ENCODE measurements around the gene SERPINB6. TPM values are rescaled to one million over a fixed set of nuclear protein-coding genes. Genes with fewer than 3 reads are reported as not detected.
"Not testable (repeated sequence)": the region's sequence is repeated elsewhere in the genome, so short reads cannot be mapped to it uniquely, and the experiment has no call there.

Gene SERPINB6
- total and polyA plus RNA-seq, 2 of the 4 experiments (the other 2 are of a cell fraction), result 37.1 to 91.1 TPM

DNA sequence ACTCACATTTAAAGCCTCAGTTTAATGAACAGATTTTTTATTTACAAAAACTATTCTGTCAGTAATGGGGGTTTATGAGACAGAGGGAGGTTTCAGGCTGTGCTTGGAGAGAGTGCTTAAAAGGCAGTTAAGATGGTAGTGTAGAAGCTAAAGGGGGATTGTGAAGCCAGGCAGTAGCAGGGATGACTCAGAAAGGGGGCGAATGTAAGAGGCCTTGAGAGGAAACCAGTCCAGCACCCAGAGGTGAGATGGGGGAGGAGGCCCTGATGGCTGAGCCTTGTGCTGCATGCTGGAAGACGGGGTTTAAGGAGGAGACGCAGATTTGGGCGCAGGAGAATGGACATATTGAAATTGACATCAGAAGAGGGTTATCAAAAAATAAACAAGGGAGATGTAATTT, 61.6 kb downstream of the SERPINB6 start:
- Histone ChIP-seq H3K9ac (ENCODE audit: low read depth, low read length) (no peak overlapping the region), H4K8ac (ENCODE audit: low read depth in 2 of 2, low read length in 2 of 2) (no peak overlapping the region), H3K18ac (ENCODE audit: low read depth, low read length) (no peak overlapping the region), H2AFZ (replicated peaks; ENCODE audit: low read length, poor library complexity) (no peak overlapping the region), H3K9me3 (ENCODE audit: control insufficient read depth, insufficient read depth, low read length) (no peaks in the 10 kb centered on the region), H3K9me1 (ENCODE audit: insufficient read depth, low read length) (peaks cover 6% of the 10 kb centered on the region), H4K20me1 (ENCODE audit: insufficient read depth, low read length) (no peaks in the 10 kb centered on the region), H2BK15ac (ENCODE audit: low read depth, low read length) (no peak overlapping the region), H2AK9ac (replicated peaks; ENCODE audit: low read depth, low read length, poor library complexity) (no peak overlapping the region), H3K56ac (ENCODE audit: extremely low read depth, insufficient read depth, low read length) (no peak overlapping the region), H3K36me3 (ENCODE audit: control insufficient read depth, insufficient read depth, low read length) (no peaks in the 10 kb centered on the region), H3K23ac (ENCODE audit: low read depth, low read length) (no peak overlapping the region), H2BK120ac (ENCODE audit: low read depth, low read length) (no peak overlapping the region), H3K27me3 (ENCODE audit: control insufficient read depth, insufficient read depth, low read length) (no peaks in the 10 kb centered on the region; the same call in 1 of the 2 replicates), H3K79me1 (ENCODE audit: low read depth in 1 of 2, low read length in 2 of 2) (no peaks in the 10 kb centered on the region), H3K4ac (ENCODE audit: low read depth, low read length) (no peak overlapping the region), H2BK5ac (ENCODE audit: low read depth, low read length, poor library complexity, severe bottlenecking) (no peak overlapping the region), H3K4me2 (ENCODE audit: low read depth, low read length) (no peak overlapping the region), H2AK5ac (ENCODE audit: low read depth, low read length) (no peak overlapping the region), H3K27ac (ENCODE audit: insufficient read depth, low read length) (no peak overlapping the region), H3K4me1 (ENCODE audit: control insufficient read depth, insufficient read depth, low read length) (peaks cover 3% of the 10 kb centered on the region), H4K91ac (ENCODE audit: insufficient read depth, low read depth, low read length) (no peak overlapping the region), H3K14ac (replicated peaks; ENCODE audit: low read depth, low read length) (no peak overlapping the region), H3K4me3 (ENCODE audit: insufficient read depth, low read depth, low read length) (no peak overlapping the region), H4K5ac (ENCODE audit: low read depth, low read length) (no peak overlapping the region), H2BK20ac (ENCODE audit: low read depth, low read length) (no peak overlapping the region)
- ChIA-PET POLR2A (ENCODE audit: unreplicated experiment) (no interaction called here), CTCF (no interaction called here)
- dilution Hi-C loops (cut with HindIII; ENCODE audit: low sequenced_read_pairs, unreplicated experiment), result no loop called here
- TF ChIP-seq CEBPB (IDR thresholded peaks at IDR 0.05; ENCODE audit: low read depth, low read length), result no peak
- no peak for TF ChIP-seq FOS (IDR thresholded peaks at IDR 0.05; ENCODE audit: low read depth, low read length)
- in situ Hi-C loops (cut with MboI; ENCODE audit: low sequenced_read_pairs), result no loop called here
- peak; percentile 40 for DNase-seq
- no TSS peak for BruUV-seq (replicated peaks)
- 0% methylated on average over 1 of the region's 4 CpGs; no CpG with 5 or more reads in 1 of the 2 experiments for WGBS, 2 experiments (ENCODE audit: extremely low coverage in 2 of 2, insufficient read length in 1 of 2)
- intact Hi-C loops (cut with micrococcal nuclease), result no loop called here
- no peak for ATAC-seq (ENCODE audit: low read depth)

DNA sequence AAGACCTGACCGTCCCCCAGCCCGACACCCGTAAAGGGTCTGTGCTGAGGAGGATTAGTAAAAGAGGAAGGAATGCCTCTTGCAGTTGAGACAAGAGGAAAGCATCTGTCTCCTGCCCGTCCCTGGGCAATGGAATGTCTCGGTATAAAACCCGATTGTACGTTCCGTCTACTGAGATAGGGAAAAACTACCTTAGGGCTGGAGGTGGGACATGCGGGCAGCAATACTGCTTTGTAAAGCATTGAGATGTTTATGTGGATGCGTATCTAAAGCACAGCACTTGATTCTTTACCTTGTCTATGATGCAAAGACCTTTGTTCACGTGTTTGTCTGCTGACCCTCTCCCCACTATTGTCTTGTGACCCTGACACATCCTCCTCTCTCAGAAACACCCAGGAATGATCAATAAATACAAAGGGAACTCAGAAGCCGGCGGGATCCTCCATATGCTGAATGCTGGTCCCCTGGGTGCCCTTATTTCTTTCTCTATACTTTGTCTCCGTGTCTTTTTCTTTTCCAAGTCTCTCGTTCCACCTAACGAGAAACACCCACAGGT, 62.2 kb downstream of the SERPINB6 start:
- dilution Hi-C loops (cut with HindIII; ENCODE audit: low sequenced_read_pairs, unreplicated experiment); H3K27ac ChIP-seq (ENCODE audit: insufficient read depth, low read length); DNase-seq; H4K5ac ChIP-seq (ENCODE audit: low read depth, low read length); H4K20me1 ChIP-seq (ENCODE audit: insufficient read depth, low read length); H2AK5ac ChIP-seq (ENCODE audit: low read depth, low read length); H3K79me1 ChIP-seq (ENCODE audit: low read depth in 1 of 2, low read length in 2 of 2); H3K23ac ChIP-seq (ENCODE audit: low read depth, low read length); CTCF ChIA-PET; H3K9me3 ChIP-seq (ENCODE audit: control insufficient read depth, insufficient read depth, low read length); H3K9ac ChIP-seq (ENCODE audit: low read depth, low read length); H3K4me3 ChIP-seq (ENCODE audit: insufficient read depth, low read depth, low read length); H4K8ac ChIP-seq (ENCODE audit: low read depth in 2 of 2, low read length in 2 of 2); H2BK5ac ChIP-seq (ENCODE audit: low read depth, low read length, poor library complexity, severe bottlenecking); BruUV-seq (replicated peaks); H2BK120ac ChIP-seq (ENCODE audit: low read depth, low read length); H3K27me3 ChIP-seq (ENCODE audit: control insufficient read depth, insufficient read depth, low read length); in situ Hi-C loops (cut with MboI; ENCODE audit: low sequenced_read_pairs); H3K4ac ChIP-seq (ENCODE audit: low read depth, low read length); H2BK15ac ChIP-seq (ENCODE audit: low read depth, low read length); H2BK20ac ChIP-seq (ENCODE audit: low read depth, low read length); H2AFZ ChIP-seq (replicated peaks; ENCODE audit: low read length, poor library complexity); H3K4me2 ChIP-seq (ENCODE audit: low read depth, low read length); H3K56ac ChIP-seq (ENCODE audit: extremely low read depth, insufficient read depth, low read length); H3K9me1 ChIP-seq (ENCODE audit: insufficient read depth, low read length); ATAC-seq (ENCODE audit: low read depth); H3K4me1 ChIP-seq (ENCODE audit: control insufficient read depth, insufficient read depth, low read length); H2AK9ac ChIP-seq (replicated peaks; ENCODE audit: low read depth, low read length, poor library complexity); H3K14ac ChIP-seq (replicated peaks; ENCODE audit: low read depth, low read length); H3K36me3 ChIP-seq (ENCODE audit: control insufficient read depth, insufficient read depth, low read length); intact Hi-C loops (cut with micrococcal nuclease); H4K91ac ChIP-seq (ENCODE audit: insufficient read depth, low read depth, low read length); H3K18ac ChIP-seq (ENCODE audit: low read depth, low read length); POLR2A ChIA-PET (ENCODE audit: unreplicated experiment): not testable (repeated sequence)
- 37% methylated on average over 2 of the region's 16 CpGs; no CpG with 5 or more reads in 1 of the 2 experiments for WGBS, 2 experiments (ENCODE audit: extremely low coverage in 2 of 2, insufficient read length in 1 of 2)
